GM23338 (cell line): Measurements from ENCODE around the gene SOWAHA. TPM values are rescaled to one million over a fixed set of nuclear protein-coding genes. Genes with fewer than 3 reads are reported as not detected.

Experiments used
- ATAC-seq: fragments of 200-7000 bp; cut with Tn5 transposase; 3 replicates; pipeline ENCODE4 v1.9.1; 2020
- DNase-seq: peaks from one replicate; pipeline ENCODE4 v3.0.0-alpha.2; 2015; ENCODE audit warnings: low spot score
- H2AFZ ChIP-seq: fragments of 200-600 bp; sonication (generic); 2 replicates; pipeline ENCODE4 v1.8.0; 2016; ENCODE audit warnings: antibody characterized with exemption, mild to moderate bottlenecking, moderate library complexity
- H3F3A ChIP-seq: fragments of 200-600 bp; sonication (generic); replicated peaks from 2 replicates; pipeline ENCODE4 v1.8.0; 2017; ENCODE audit warnings: antibody characterized with exemption, mixed run types, low read depth
- H3K27ac ChIP-seq: fragments of 200-600 bp; sonication (generic); 2 replicates; pipeline ENCODE4 v1.6.1; 2016; ENCODE audit warnings: low read depth
- H3K27me3 ChIP-seq: fragments of 200-600 bp; sonication (generic); 2 replicates; pipeline ENCODE4 v1.8.0; 2016; ENCODE audit warnings: mild to moderate bottlenecking, mixed run types, moderate library complexity; ENCODE audit not compliant: insufficient read depth
- H3K36me3 ChIP-seq: fragments of 200-600 bp; sonication (generic); 2 replicates; pipeline ENCODE4 v1.8.0; 2016; ENCODE audit warnings: mild to moderate bottlenecking; ENCODE audit not compliant: insufficient read depth
- H3K4me1 ChIP-seq: fragments of 200-600 bp; sonication (generic); 2 replicates; pipeline ENCODE4 v1.8.0; 2016; ENCODE audit warnings: mild to moderate bottlenecking, moderate library complexity; ENCODE audit not compliant: insufficient read depth
- H3K4me2 ChIP-seq: fragments of 200-600 bp; sonication (generic); 2 replicates; pipeline ENCODE4 v1.7.1; 2017; ENCODE audit warnings: mixed run types
- H3K4me3 ChIP-seq: fragments of 200-600 bp; sonication (generic); 2 replicates; pipeline ENCODE4 v1.6.1; 2016; ENCODE audit warnings: mixed run types
- H3K79me2 ChIP-seq: fragments of 200-600 bp; sonication (generic); replicated peaks from 2 replicates; pipeline ENCODE4 v1.8.0; 2017; ENCODE audit warnings: mild to moderate bottlenecking; ENCODE audit not compliant: insufficient read depth
- H3K9me2 ChIP-seq: fragments of 200-600 bp; sonication (generic); 2 replicates; pipeline ENCODE4 v1.8.0; 2017; ENCODE audit not compliant: insufficient read depth
- H4K20me1 ChIP-seq: fragments of 200-600 bp; sonication (generic); replicated peaks from 2 replicates; pipeline ENCODE4 v1.8.0; 2017; ENCODE audit warnings: mild to moderate bottlenecking; ENCODE audit not compliant: insufficient read depth
- H3K27ac Mint-ChIP-seq: 2 replicates; pipeline ENCODE4 v1.8.0; 2020; ENCODE audit warnings: inconsistent platforms, mild to moderate bottlenecking, moderate library complexity, mixed read lengths
- H3K27me3 Mint-ChIP-seq: 3 replicates; pipeline ENCODE4 v1.8.0; 2022; ENCODE audit warnings: low read depth, mild to moderate bottlenecking, moderate library complexity, mixed read lengths, inconsistent platforms; ENCODE audit not compliant: insufficient read depth, poor library complexity
- H3K36me3 Mint-ChIP-seq: 3 replicates; pipeline ENCODE4 v1.8.0; 2021; ENCODE audit warnings: low read depth, mild to moderate bottlenecking, inconsistent platforms, moderate library complexity, mixed read lengths
- H3K4me1 Mint-ChIP-seq: 3 replicates; pipeline ENCODE4 v1.8.0; 2020; ENCODE audit warnings: mild to moderate bottlenecking, inconsistent platforms, mixed read lengths
- H3K4me3 Mint-ChIP-seq: 3 replicates; pipeline ENCODE4 v1.8.0; 2021; ENCODE audit warnings: moderate library complexity, mild to moderate bottlenecking, inconsistent platforms, mixed read lengths
- H3K9me3 Mint-ChIP-seq: 3 replicates; pipeline ENCODE4 v1.8.0; 2020; ENCODE audit warnings: moderate library complexity, mild to moderate bottlenecking, inconsistent platforms, mixed read lengths
- CREB1 ChIP-seq: fragments of 250-450 bp; sonication (Bioruptor Pico); IDR thresholded peaks from 2 replicates; pipeline ENCODE4 v1.5.0; 2020; ENCODE audit warnings: low read depth, mild to moderate bottlenecking, moderate library complexity
- EZH2phosphoT487 ChIP-seq: fragments of 200-600 bp; sonication (generic); IDR thresholded peaks from one replicate; pipeline ENCODE4 v1.8.1; 2018; ENCODE audit warnings: antibody characterized with exemption; ENCODE audit not compliant: unreplicated experiment
- JUNB ChIP-seq: IDR thresholded peaks from one replicate; pipeline ENCODE4 v1.6.1; 2016; ENCODE audit warnings: antibody characterized with exemption; ENCODE audit not compliant: unreplicated experiment
- ZNF114 ChIP-seq: fragments of 250-450 bp; sonication (Bioruptor Pico); IDR thresholded peaks from 2 replicates; pipeline ENCODE4 v1.5.0; 2020; ENCODE audit warnings: mild to moderate bottlenecking, moderate library complexity
- ZNF331 ChIP-seq: fragments of 250-450 bp; sonication (Bioruptor Pico); IDR thresholded peaks from 2 replicates; pipeline ENCODE4 v1.5.0; 2020; ENCODE audit warnings: low read depth, mild to moderate bottlenecking, moderate library complexity
- ZNF462 ChIP-seq: fragments of 250-450 bp; sonication (Bioruptor Pico); IDR thresholded peaks from 2 replicates; pipeline ENCODE4 v1.5.0; 2020; ENCODE audit warnings: mild to moderate bottlenecking, moderate library complexity
- polyA plus RNA-seq: library from polyadenylated mRNA; unstranded; fragments of >200 nt; fragmentation: Nextera tagmentation; extraction: Ambion mirVana; gene quantifications from 2 replicates; pipeline ENCODE4 v1.2.1, GENCODE V29; 2016
- small RNA-seq: library from RNA; depleted of rRNA; stranded (forward); fragments of <200 nt; gene quantifications from one replicate; pipeline ENCODE3, GENCODE V24; 2014; ENCODE audit warnings: low replicate concordance
- total RNA-seq: library from RNA; depleted of rRNA; stranded (reverse); fragments of >200 nt; shearing (Covaris generic); gene quantifications from 2 replicates; pipeline ENCODE4 v1.2.3, GENCODE V29; 2014; rRNA removed

SOWAHA gene
- total and polyA plus RNA-seq, 2 experiments from 2014 or later, result 0.18 to 0.52 TPM

- Histone ChIP-seq H3F3A (peaks cover 26% of the 10 kb centered on the region), H3K27me3 (no peaks in the 10 kb centered on the region), H3K4me3 (peak overlapping the region; percentile 98), H3K27ac (peak overlapping the region; percentile 97), H2AFZ (peak overlapping the region; percentile 93), H3K79me2 (peaks cover 20% of the 10 kb centered on the region), H3K4me2 (peak overlapping the region; percentile 74), H3K4me1 (peaks cover 16% of the 10 kb centered on the region), H3K36me3 (peaks cover 15% of the 10 kb centered on the region), H4K20me1 (peaks cover 8% of the 10 kb centered on the region; the same call in 1 of the 2 replicates), H3K9me2 (no peaks in the 10 kb centered on the region)
- peaks cover 9% of the 10 kb centered on the region for H3K27me3 Mint-ChIP-seq
- TF ChIP-seq EZH2phosphoT487 (no peak), CREB1 (no peak), ZNF114 (CRISPR knock-in tag) (no peak), ZNF331 (no peak), JUNB (no peak), ZNF462 (CRISPR knock-in tag) (no peak)
- peaks cover 23% of the 10 kb centered on the region for H3K4me1 Mint-ChIP-seq
- no peak for ATAC-seq
- H3K27ac Mint-ChIP-seq, result peak overlapping the region; percentile 100
- H3K36me3 Mint-ChIP-seq, result peaks cover 35% of the 10 kb centered on the region
- DNase-seq, result no peak
- H3K9me3 Mint-ChIP-seq, result no peaks in the 10 kb centered on the region
- peak overlapping the region; percentile 99 for H3K4me3 Mint-ChIP-seq
Observed at GRCh38 chr5:132865668-132866341, 52.7 kb downstream of the SOWAHA start.

Small RNA genes lying within 50 kb of the gene (small RNA-seq; reads per million reads assigned to genes)
- gene RNA5SP192, result not detected

Other genes starting within 250 kb of the SOWAHA start
- not detected in 2 replicates for gene IL13, start 155.1 kb upstream of the SOWAHA start, total RNA-seq
- not detected in 2 replicates for gene IL13, start 155.1 kb upstream of the SOWAHA start, polyA plus RNA-seq
- gene IL4, start 139.3 kb upstream of the SOWAHA start, total RNA-seq, result not detected in 2 replicates
- not detected in 2 replicates for gene IL4, start 139.3 kb upstream of the SOWAHA start, polyA plus RNA-seq
- gene KIF3A, start 75.8 kb upstream of the SOWAHA start, total RNA-seq, result 10.5 and 11.2 TPM in 2 replicates
- 15.4 and 19.7 TPM in 2 replicates for gene KIF3A, start 75.8 kb upstream of the SOWAHA start, polyA plus RNA-seq
- 0.74 and 2.5 TPM in 2 replicates for gene CCNI2, start 65.9 kb upstream of the SOWAHA start, total RNA-seq
- gene CCNI2, start 65.9 kb upstream of the SOWAHA start, polyA plus RNA-seq, result 0.55 and 1.1 TPM in 2 replicates
- gene SEPTIN8, start 36.1 kb upstream of the SOWAHA start, total RNA-seq, result 37.2 and 45.0 TPM in 2 replicates
- gene SEPTIN8, start 36.1 kb upstream of the SOWAHA start, polyA plus RNA-seq, result 8.7 and 8.8 TPM in 2 replicates
- 4.3 and 5.4 TPM in 2 replicates for gene SHROOM1, start 17.3 kb downstream of the SOWAHA start, total RNA-seq
- 2.5 and 2.6 TPM in 2 replicates for gene SHROOM1, start 17.3 kb downstream of the SOWAHA start, polyA plus RNA-seq
- gene GDF9, start 53.2 kb downstream of the SOWAHA start, total RNA-seq, result 0.14 and 0.66 TPM in 2 replicates
- 0.11 and 0.37 TPM in 2 replicates for gene GDF9, start 53.2 kb downstream of the SOWAHA start, polyA plus RNA-seq
- 104 and 115 TPM in 2 replicates for gene UQCRQ, start 53.3 kb downstream of the SOWAHA start, total RNA-seq
- gene UQCRQ, start 53.3 kb downstream of the SOWAHA start, polyA plus RNA-seq, result 1,308 and 1,495 TPM in 2 replicates
- gene LEAP2, start 60.4 kb downstream of the SOWAHA start, total RNA-seq, result 0.54 and 1.8 TPM in 2 replicates
- gene LEAP2, start 60.4 kb downstream of the SOWAHA start, polyA plus RNA-seq, result 1.5 and 1.6 TPM in 2 replicates
- gene AFF4, start 150.3 kb downstream of the SOWAHA start, total RNA-seq, result 46.3 and 50.9 TPM in 2 replicates
- gene AFF4, start 150.3 kb downstream of the SOWAHA start, polyA plus RNA-seq, result 25.2 and 31.3 TPM in 2 replicates
- gene ZCCHC10, start 213.2 kb downstream of the SOWAHA start, total RNA-seq, result 25.3 and 29.2 TPM in 2 replicates
- gene ZCCHC10, start 213.2 kb downstream of the SOWAHA start, polyA plus RNA-seq, result 86.0 and 90.1 TPM in 2 replicates
- gene HSPA4, start 238.7 kb downstream of the SOWAHA start, total RNA-seq, result 340 and 371 TPM in 2 replicates
- gene HSPA4, start 238.7 kb downstream of the SOWAHA start, polyA plus RNA-seq, result 288 and 343 TPM in 2 replicates